Neural progenitor cell (in vitro differentiated cells): Measurements from ENCODE around the gene MAK.

ENCODE experiments used
- CTCF ChIP-seq: fragments of 200-600 bp; sonication (generic); IDR thresholded peaks from 2 replicates; pipeline ENCODE4 v1.5.1; 2017; ENCODE audit warnings: antibody characterized with exemption, mild to moderate bottlenecking
- EZH2 ChIP-seq: fragments of 200-600 bp; sonication (generic); IDR thresholded peaks from 2 replicates; pipeline ENCODE4 v1.6.1; 2017; ENCODE audit warnings: antibody characterized with exemption, mild to moderate bottlenecking, moderate library complexity
- EZH2phosphoT487 ChIP-seq: fragments of 200-600 bp; sonication (generic); IDR thresholded peaks from 2 replicates; pipeline ENCODE4 v1.6.1; 2017; ENCODE audit warnings: antibody characterized with exemption

- TF ChIP-seq CTCF = no peak
- TF ChIP-seq EZH2 = no peak
- no peak for TF ChIP-seq EZH2phosphoT487
These were observed 35.9 kb upstream of the MAK start for GRCh38 chr6:10874207-10874606.
